A549 (cell line): ENCODE data around the gene SH3D21.

Experiments
- POLR2A ChIP-seq: IDR thresholded peaks from 2 replicates; pipeline ENCODE4 v1.6.1; 2012; ENCODE audit warnings: mild to moderate bottlenecking, low read length
- TFCP2L1 ChIP-seq: fragments of 250-450 bp; sonication (Bioruptor Pico); IDR thresholded peaks from 2 replicates; pipeline ENCODE4 v1.5.0; 2021; ENCODE audit warnings: mild to moderate bottlenecking
- TF ChIP-seq, protein P1 (sequence below): IDR thresholded peaks from 2 replicates; pipeline ENCODE4 v1.6.1; 2012

DNA sequence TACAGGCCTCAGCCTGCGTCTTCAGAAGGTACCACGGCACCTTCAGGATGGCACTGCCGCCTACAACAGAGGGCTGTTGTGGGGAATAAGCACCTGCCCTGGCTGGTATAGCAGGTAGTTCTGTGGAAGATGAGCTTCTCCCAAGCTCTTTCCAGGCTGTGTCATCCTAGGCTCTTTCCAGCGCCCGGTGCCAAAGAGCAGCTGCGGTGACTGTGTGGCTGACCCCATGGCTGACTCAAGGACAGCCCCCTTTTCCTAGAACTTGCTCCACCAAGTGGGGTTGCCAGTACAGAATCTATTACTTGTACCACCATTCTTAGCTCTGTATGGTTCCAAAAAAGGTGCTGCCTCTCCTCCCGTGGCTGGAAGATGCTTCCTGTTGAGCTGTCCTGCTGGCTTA, 39.2 kb downstream of the SH3D21 start:
- no peak for TF ChIP-seq TFCP2L1 (CRISPR knock-in tag)
- no peak for TF ChIP-seq POLR2A
- TF ChIP-seq, protein P1, sequence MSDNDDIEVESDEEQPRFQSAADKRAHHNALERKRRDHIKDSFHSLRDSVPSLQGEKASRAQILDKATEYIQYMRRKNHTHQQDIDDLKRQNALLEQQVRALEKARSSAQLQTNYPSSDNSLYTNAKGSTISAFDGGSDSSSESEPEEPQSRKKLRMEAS, result no peak
